Measurements from ENCODE around the gene PARD3. TPM values are rescaled to one million over a fixed set of nuclear protein-coding genes. Genes with fewer than 3 reads are reported as not detected.
"Not testable (repeated sequence)": the region's sequence is repeated elsewhere in the genome, so short reads cannot be mapped to it uniquely, and the experiment has no call there.

The PARD3 gene
- total RNA-seq, 1 donor from 2014 or later, result 37.2 TPM

GRCh38 chr10:34746094-34746493 is 69.0 kb downstream of the PARD3 start:
- Mint-ChIP-seq H3K9me3 (ENCODE audit: unreplicated experiment) (no peaks in the 10 kb centered on the region), H3K27me3 (ENCODE audit: unreplicated experiment) (no peaks in the 10 kb centered on the region), H3K4me1 (ENCODE audit: unreplicated experiment) (no peaks in the 10 kb centered on the region), H3K36me3 (ENCODE audit: unreplicated experiment) (no peaks in the 10 kb centered on the region), H3K27ac (ENCODE audit: unreplicated experiment) (no peak overlapping the region), H3K4me3 (ENCODE audit: unreplicated experiment) (no peak overlapping the region)
- no peak for TF ChIP-seq CTCF (IDR thresholded peaks at IDR 0.05)
- no peak for DNase-seq (ENCODE audit: extremely low spot score, unreplicated experiment)

DNA sequence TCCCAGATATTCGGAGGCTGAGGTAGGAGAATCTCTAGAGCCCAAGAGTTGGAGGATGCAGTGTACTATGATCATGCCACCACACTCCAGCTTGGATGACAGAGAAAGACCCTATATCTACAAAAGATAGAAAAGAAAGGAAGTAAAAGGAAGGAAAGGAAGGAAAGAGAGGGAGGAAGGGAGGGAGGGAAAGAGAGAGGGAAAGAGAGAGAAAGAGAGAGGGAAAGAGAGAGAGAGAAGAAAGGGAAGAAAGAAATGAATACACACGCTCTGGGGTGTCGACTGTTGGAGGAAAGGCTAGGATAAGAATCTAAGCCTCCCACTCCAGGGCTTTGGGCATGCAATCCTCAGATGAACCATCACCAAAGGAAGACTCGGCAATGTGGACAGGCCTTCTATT is 69.9 kb downstream of the PARD3 start:
- Mint-ChIP-seq H3K36me3 (ENCODE audit: unreplicated experiment) (no peaks in the 10 kb centered on the region), H3K9me3 (ENCODE audit: unreplicated experiment) (no peaks in the 10 kb centered on the region), H3K27me3 (ENCODE audit: unreplicated experiment) (no peaks in the 10 kb centered on the region), H3K4me3 (ENCODE audit: unreplicated experiment) (no peak overlapping the region), H3K4me1 (ENCODE audit: unreplicated experiment) (peaks cover 5% of the 10 kb centered on the region), H3K27ac (ENCODE audit: unreplicated experiment) (no peak overlapping the region)
- DNase-seq (ENCODE audit: extremely low spot score, unreplicated experiment), result no peak
- TF ChIP-seq CTCF (IDR thresholded peaks at IDR 0.05), result no peak

- H3K4me3 Mint-ChIP-seq (ENCODE audit: unreplicated experiment), result no peak overlapping the region
- no peaks in the 10 kb centered on the region for H3K27me3 Mint-ChIP-seq (ENCODE audit: unreplicated experiment)
- no peak for DNase-seq (ENCODE audit: extremely low spot score, unreplicated experiment)
- TF ChIP-seq CTCF (IDR thresholded peaks at IDR 0.05), result no peak
- no peak overlapping the region for H3K27ac Mint-ChIP-seq (ENCODE audit: unreplicated experiment)
- peaks cover 11% of the 10 kb centered on the region for H3K4me1 Mint-ChIP-seq (ENCODE audit: unreplicated experiment)
- no peaks in the 10 kb centered on the region for H3K9me3 Mint-ChIP-seq (ENCODE audit: unreplicated experiment)
- no peaks in the 10 kb centered on the region for H3K36me3 Mint-ChIP-seq (ENCODE audit: unreplicated experiment)
These were observed 70.5 kb downstream of the PARD3 start for GRCh38 chr10:34744590-34744989.

GRCh38 chr10:34743814-34744213 is 71.3 kb downstream of the PARD3 start:
- peaks cover 16% of the 10 kb centered on the region for H3K4me1 Mint-ChIP-seq (ENCODE audit: unreplicated experiment)
- no peak for DNase-seq (ENCODE audit: extremely low spot score, unreplicated experiment)
- no peak overlapping the region for H3K27ac Mint-ChIP-seq (ENCODE audit: unreplicated experiment)
- no peaks in the 10 kb centered on the region for H3K27me3 Mint-ChIP-seq (ENCODE audit: unreplicated experiment)
- no peak for TF ChIP-seq CTCF (IDR thresholded peaks at IDR 0.05)
- H3K9me3 Mint-ChIP-seq (ENCODE audit: unreplicated experiment), result no peaks in the 10 kb centered on the region
- no peaks in the 10 kb centered on the region for H3K36me3 Mint-ChIP-seq (ENCODE audit: unreplicated experiment)
- H3K4me3 Mint-ChIP-seq (ENCODE audit: unreplicated experiment), result no peak overlapping the region

GRCh38 chr10:34742456-34742855 is 72.6 kb downstream of the PARD3 start:
- no peak for DNase-seq (ENCODE audit: extremely low spot score, unreplicated experiment)
- Mint-ChIP-seq H3K4me3 (ENCODE audit: unreplicated experiment) (no peak overlapping the region), H3K9me3 (ENCODE audit: unreplicated experiment) (no peaks in the 10 kb centered on the region), H3K4me1 (ENCODE audit: unreplicated experiment) (peaks cover 18% of the 10 kb centered on the region), H3K27ac (ENCODE audit: unreplicated experiment) (no peak overlapping the region), H3K36me3 (ENCODE audit: unreplicated experiment) (no peaks in the 10 kb centered on the region), H3K27me3 (ENCODE audit: unreplicated experiment) (no peaks in the 10 kb centered on the region)
- TF ChIP-seq CTCF (IDR thresholded peaks at IDR 0.05), result no peak

GRCh38 chr10:34741087-34741486 is 74.0 kb downstream of the PARD3 start:
- H3K9me3 Mint-ChIP-seq (ENCODE audit: unreplicated experiment); H3K4me3 Mint-ChIP-seq (ENCODE audit: unreplicated experiment); DNase-seq (ENCODE audit: extremely low spot score, unreplicated experiment); H3K36me3 Mint-ChIP-seq (ENCODE audit: unreplicated experiment); H3K27me3 Mint-ChIP-seq (ENCODE audit: unreplicated experiment); H3K27ac Mint-ChIP-seq (ENCODE audit: unreplicated experiment): not testable (repeated sequence)
- peaks cover 18% of the 10 kb centered on the region for H3K4me1 Mint-ChIP-seq (ENCODE audit: unreplicated experiment)
